GM13977 (cell line): ENCODE measurements around the gene ZFPM1.

Experiments used
- DNase-seq: peaks from one replicate; pipeline ENCODE4 v3.0.0; 2012; ENCODE audit warnings: low spot score
- CTCF ChIP-seq: IDR thresholded peaks from 2 replicates; pipeline ENCODE4 v1.5.1; 2012; ENCODE audit warnings: mild to moderate bottlenecking, control low read depth; ENCODE audit not compliant: insufficient read depth; ENCODE audit errors: extremely low read depth, missing control alignments
- in situ Hi-C: fragments of 300-500 bp; cut with MboI; formaldehyde crosslinking; loops from one replicate; pipeline ENCODE4 v1.12.0; 2022; ENCODE audit warnings: low sequenced_read_pairs, low pct_unique_long_range_greater_than_20kb, mixed read lengths, inconsistent platforms; ENCODE audit not compliant: unreplicated experiment

The ZFPM1 gene

GRCh38 chr16:88581033-88581432, 128.0 kb downstream of the ZFPM1 start:
- no peak for DNase-seq
- in situ Hi-C loops, result no loop called here
- no peak for TF ChIP-seq CTCF

GRCh38 chr16:88582912-88583575, 130.0 kb downstream of the ZFPM1 start:
- in situ Hi-C loops, result no loop called here
- no peak for DNase-seq
- TF ChIP-seq CTCF, result no peak

- in situ Hi-C loops, result no loop called here
- TF ChIP-seq CTCF, result no peak
- DNase-seq, result no peak
Measured at GRCh38 chr16:88584676-88585075, 131.6 kb downstream of the ZFPM1 start.

- in situ Hi-C loops, result no loop called here
- DNase-seq, result no peak
- TF ChIP-seq CTCF, result no peak
Measured at GRCh38 chr16:88585269-88585668, 132.2 kb downstream of the ZFPM1 start.

- in situ Hi-C loops, result no loop called here
- no peak for DNase-seq
- no peak for TF ChIP-seq CTCF
Measured at GRCh38 chr16:88585927-88586581, 133.0 kb downstream of the ZFPM1 start.
